Measurements from ENCODE around the gene RMND1. TPM values are rescaled to one million over a fixed set of nuclear protein-coding genes. Genes with fewer than 3 reads are reported as not detected.

Gene RMND1
- polyA plus RNA-seq, 1 donor from 2014 or later, result 35.3 TPM

DNA sequence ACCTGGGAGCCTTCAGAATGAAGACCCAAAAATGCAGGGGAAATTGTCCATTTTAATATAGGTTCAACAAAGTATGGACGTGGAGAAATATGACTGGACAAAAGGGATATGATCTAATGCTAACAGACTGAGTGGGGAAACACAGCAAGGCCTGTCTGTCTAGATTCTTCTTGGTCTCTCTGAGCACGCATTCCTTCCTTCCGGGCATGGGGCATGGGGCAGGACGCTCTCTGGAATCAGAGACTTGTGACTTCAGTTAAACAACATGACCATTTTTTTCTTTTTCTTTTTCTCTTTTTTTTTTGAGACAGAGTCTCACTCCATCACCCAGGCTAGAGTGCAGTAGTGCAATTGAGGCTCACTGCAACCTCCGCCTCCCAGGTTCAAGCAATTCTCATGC lies 92.4 kb downstream of the RMND1 start:
- no peaks in the 10 kb centered on the region for H3K9me2 ChIP-seq (ENCODE audit: insufficient read depth, low read length)
- H3K27me3 ChIP-seq (ENCODE audit: insufficient read depth, low read depth, low read length), result no peaks in the 10 kb centered on the region
- no peak overlapping the region for H3K4me3 ChIP-seq (ENCODE audit: low read length)
- H3K79me2 ChIP-seq (replicated peaks; ENCODE audit: insufficient read depth, low read length), result no peaks in the 10 kb centered on the region
- no peak overlapping the region for H2AFZ ChIP-seq (ENCODE audit: low read depth, low read length)
- H3K36me3 ChIP-seq (ENCODE audit: insufficient read depth, low read length), result no peaks in the 10 kb centered on the region
- TF ChIP-seq EP300 (conservative IDR thresholded peaks at IDR 0.05; ENCODE audit: poor library complexity, severe bottlenecking), result no peak
- TF ChIP-seq SMC3 (conservative IDR thresholded peaks at IDR 0.05; ENCODE audit: poor library complexity), result no peak
- no peak for TF ChIP-seq RAD21 (conservative IDR thresholded peaks at IDR 0.05)
- TF ChIP-seq TAF1 (IDR thresholded peaks at IDR 0.05; ENCODE audit: low read depth), result no peak
- no peak for TF ChIP-seq EZH2 (IDR thresholded peaks at IDR 0.05; ENCODE audit: borderline replicate concordance, insufficient read depth, low read length, poor library complexity, severe bottlenecking)
- TF ChIP-seq MXI1 (conservative IDR thresholded peaks at IDR 0.05; ENCODE audit: poor library complexity, severe bottlenecking), result no peak
- TF ChIP-seq REST (IDR thresholded peaks at IDR 0.05; ENCODE audit: borderline replicate concordance), result no peak
- TF ChIP-seq, protein P1, sequence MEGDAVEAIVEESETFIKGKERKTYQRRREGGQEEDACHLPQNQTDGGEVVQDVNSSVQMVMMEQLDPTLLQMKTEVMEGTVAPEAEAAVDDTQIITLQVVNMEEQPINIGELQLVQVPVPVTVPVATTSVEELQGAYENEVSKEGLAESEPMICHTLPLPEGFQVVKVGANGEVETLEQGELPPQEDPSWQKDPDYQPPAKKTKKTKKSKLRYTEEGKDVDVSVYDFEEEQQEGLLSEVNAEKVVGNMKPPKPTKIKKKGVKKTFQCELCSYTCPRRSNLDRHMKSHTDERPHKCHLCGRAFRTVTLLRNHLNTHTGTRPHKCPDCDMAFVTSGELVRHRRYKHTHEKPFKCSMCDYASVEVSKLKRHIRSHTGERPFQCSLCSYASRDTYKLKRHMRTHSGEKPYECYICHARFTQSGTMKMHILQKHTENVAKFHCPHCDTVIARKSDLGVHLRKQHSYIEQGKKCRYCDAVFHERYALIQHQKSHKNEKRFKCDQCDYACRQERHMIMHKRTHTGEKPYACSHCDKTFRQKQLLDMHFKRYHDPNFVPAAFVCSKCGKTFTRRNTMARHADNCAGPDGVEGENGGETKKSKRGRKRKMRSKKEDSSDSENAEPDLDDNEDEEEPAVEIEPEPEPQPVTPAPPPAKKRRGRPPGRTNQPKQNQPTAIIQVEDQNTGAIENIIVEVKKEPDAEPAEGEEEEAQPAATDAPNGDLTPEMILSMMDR (IDR thresholded peaks at IDR 0.05; ENCODE audit: poor library complexity, severe bottlenecking), result no peak
- no peak for TF ChIP-seq POLR2AphosphoS5 (IDR thresholded peaks at IDR 0.05)
- no peak overlapping the region for H3K4me2 ChIP-seq (ENCODE audit: low read length)
- no peaks in the 10 kb centered on the region for H3K9me3 ChIP-seq (ENCODE audit: low read length)
- no peak overlapping the region for H3K27ac ChIP-seq (ENCODE audit: low read length)
- no peaks in the 10 kb centered on the region for H3F3A ChIP-seq (ENCODE audit: insufficient read depth, low read length, poor library complexity, severe bottlenecking)
- H3K9ac ChIP-seq (ENCODE audit: low read length), result no peak overlapping the region
- no peaks in the 10 kb centered on the region for H4K20me1 ChIP-seq (ENCODE audit: insufficient read depth)

DNA sequence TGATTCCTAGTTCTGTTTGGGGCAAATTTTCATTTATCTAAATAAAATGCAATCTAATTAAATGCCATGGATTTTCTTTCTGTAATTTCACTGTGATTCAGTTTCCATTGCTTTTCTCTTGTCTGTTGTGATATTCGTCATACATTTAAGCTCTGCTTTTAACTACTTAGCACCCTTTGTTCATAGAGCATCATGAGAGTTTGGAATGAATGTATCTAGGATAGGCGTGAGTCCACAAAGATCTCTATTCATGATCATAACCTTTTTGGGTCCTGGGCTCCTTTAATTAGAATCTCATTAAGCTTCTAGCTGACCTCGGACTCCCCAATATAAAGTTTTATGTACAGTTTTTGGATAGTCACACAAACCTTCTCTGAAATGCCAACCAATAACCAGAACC lies 93.5 kb downstream of the RMND1 start:
- Histone ChIP-seq H3K27ac (ENCODE audit: low read length) (no peak overlapping the region), H3K9me2 (ENCODE audit: insufficient read depth, low read length) (no peaks in the 10 kb centered on the region), H4K20me1 (ENCODE audit: insufficient read depth) (no peaks in the 10 kb centered on the region), H3K4me3 (ENCODE audit: low read length) (no peak overlapping the region), H2AFZ (ENCODE audit: low read depth, low read length) (no peak overlapping the region), H3K9ac (ENCODE audit: low read length) (no peak overlapping the region), H3K27me3 (ENCODE audit: insufficient read depth, low read depth, low read length) (no peaks in the 10 kb centered on the region), H3K36me3 (ENCODE audit: insufficient read depth, low read length) (no peaks in the 10 kb centered on the region), H3K79me2 (replicated peaks; ENCODE audit: insufficient read depth, low read length) (no peaks in the 10 kb centered on the region), H3K9me3 (ENCODE audit: low read length) (no peaks in the 10 kb centered on the region), H3K4me2 (ENCODE audit: low read length) (no peak overlapping the region), H3F3A (ENCODE audit: insufficient read depth, low read length, poor library complexity, severe bottlenecking) (no peaks in the 10 kb centered on the region)
- TF ChIP-seq MXI1 (conservative IDR thresholded peaks at IDR 0.05; ENCODE audit: poor library complexity, severe bottlenecking) (no peak), EZH2 (IDR thresholded peaks at IDR 0.05; ENCODE audit: borderline replicate concordance, insufficient read depth, low read length, poor library complexity, severe bottlenecking) (no peak), EP300 (conservative IDR thresholded peaks at IDR 0.05; ENCODE audit: poor library complexity, severe bottlenecking) (no peak), POLR2AphosphoS5 (IDR thresholded peaks at IDR 0.05) (no peak), RAD21 (conservative IDR thresholded peaks at IDR 0.05) (no peak), REST (IDR thresholded peaks at IDR 0.05; ENCODE audit: borderline replicate concordance) (no peak), SMC3 (conservative IDR thresholded peaks at IDR 0.05; ENCODE audit: poor library complexity) (no peak), TAF1 (IDR thresholded peaks at IDR 0.05; ENCODE audit: low read depth) (no peak)
- TF ChIP-seq, protein P1 (IDR thresholded peaks at IDR 0.05; ENCODE audit: poor library complexity, severe bottlenecking), result no peak
